K562 (cell line): ENCODE measurements around the gene CTSF. TPM values are rescaled to one million over a fixed set of nuclear protein-coding genes. Genes with fewer than 3 reads are reported as not detected.
A peak's percentile ranks its signal among the peaks of the same experiment; 100 is the strongest.

Source experiments
- ASH1L ChIP-seq: fragments of 450-650 bp; IDR thresholded peaks from 2 replicates; pipeline ENCODE4 v1.6.1; 2018; ENCODE audit warnings: borderline replicate concordance, mild to moderate bottlenecking, low read depth; ENCODE audit not compliant: partially characterized antibody
- CXXC5 ChIP-seq: fragments of 250-450 bp; sonication (Bioruptor Pico); IDR thresholded peaks from 2 replicates; pipeline ENCODE4 v1.8.0; 2022; ENCODE audit warnings: inconsistent platforms, mild to moderate bottlenecking, moderate library complexity
- EP400 ChIP-seq: fragments of 450-650 bp; IDR thresholded peaks from 2 replicates; pipeline ENCODE4 v1.6.1; 2017; ENCODE audit warnings: antibody characterized with exemption, mild to moderate bottlenecking, moderate library complexity
- ETV5 ChIP-seq: sonication (generic); formaldehyde crosslinking; IDR thresholded peaks from 2 replicates; pipeline ENCODE4 v1.4.0; 2020; ENCODE audit warnings: low read depth, mild to moderate bottlenecking, missing genetic modification reagents
- FOXJ3 ChIP-seq: sonication (generic); formaldehyde crosslinking; IDR thresholded peaks from 2 replicates; pipeline ENCODE4 v1.4.0; 2020; ENCODE audit warnings: mild to moderate bottlenecking, missing genetic modification reagents
- HCFC1 ChIP-seq: IDR thresholded peaks from 2 replicates; pipeline ENCODE4 v1.6.1; 2012; ENCODE audit warnings: low read depth, low read length, improper control_type of control experiment
- HMGN3 ChIP-seq: IDR thresholded peaks from 2 replicates; pipeline ENCODE4 v1.6.1; 2011; ENCODE audit warnings: borderline replicate concordance, low read depth, mild to moderate bottlenecking, mixed read lengths, low read length; ENCODE audit not compliant: insufficient read length; ENCODE audit errors: extremely low read depth
- MTA2 ChIP-seq: fragments of 450-650 bp; IDR thresholded peaks from 2 replicates; pipeline ENCODE4 v1.6.1; 2016; ENCODE audit warnings: low read depth
- NFYB ChIP-seq: IDR thresholded peaks from 2 replicates; pipeline ENCODE4 v1.6.1; 2011; ENCODE audit warnings: mild to moderate bottlenecking, moderate library complexity; ENCODE audit not compliant: insufficient read length; ENCODE audit errors: extremely low read depth
- NUFIP1 ChIP-seq: fragments of 450-650 bp; IDR thresholded peaks from 2 replicates; pipeline ENCODE4 v1.6.1; 2018; ENCODE audit not compliant: partially characterized antibody
- RBM34 ChIP-seq: fragments of 200-400 bp; formaldehyde crosslinking; IDR thresholded peaks from 2 replicates; pipeline ENCODE4 v1.6.1; 2018; ENCODE audit warnings: low read length, borderline replicate concordance; ENCODE audit not compliant: insufficient read depth
- RFX7 ChIP-seq: fragments of 250-450 bp; sonication (Bioruptor Pico); IDR thresholded peaks from 2 replicates; pipeline ENCODE4 v1.5.1; 2021; ENCODE audit warnings: mild to moderate bottlenecking
- RNF2 ChIP-seq: sonication (generic); IDR thresholded peaks from 2 replicates; pipeline ENCODE4 v1.6.1; 2016
- TCF3 ChIP-seq: sonication (generic); formaldehyde crosslinking; IDR thresholded peaks from 2 replicates; pipeline ENCODE4 v1.4.0; 2020; ENCODE audit warnings: mild to moderate bottlenecking, missing genetic modification reagents
- TEAD4 ChIP-seq, 2 experiments: sonication (generic) in 1 of 2; formaldehyde crosslinking in 1 of 2; IDR thresholded peaks; 2 replicates each; pipeline versions ENCODE4 v1.6.1 to v1.8.0; 2012 to 2022; ENCODE audit warnings: borderline replicate concordance in 1 of 2, inconsistent platforms in 1 of 2, low read length in 1 of 2, mild to moderate bottlenecking in 1 of 2, missing genetic modification reagents in 1 of 2
- UBTF ChIP-seq, 2 experiments: IDR thresholded peaks; 2 replicates each; pipeline ENCODE4 v1.6.1; 2012; ENCODE audit warnings: improper control_type of control experiment in 2 of 2, low read depth in 2 of 2, low read length in 2 of 2, borderline replicate concordance in 1 of 2
- XRCC5 ChIP-seq: fragments of 200-400 bp; formaldehyde crosslinking; IDR thresholded peaks from 2 replicates; pipeline ENCODE4 v1.6.1; 2017; ENCODE audit warnings: low read depth, mild to moderate bottlenecking, low read length
- ZFPM2 ChIP-seq: fragments of 250-450 bp; sonication (Bioruptor Pico); IDR thresholded peaks from 2 replicates; pipeline ENCODE4 v1.5.1; 2022; ENCODE audit warnings: mild to moderate bottlenecking
- polyA plus RNA-seq, 8 experiments: library from polyadenylated mRNA; depleted of rRNA in 4 of 8; stranded (reverse) in 5 of 8; unstranded in 3 of 8; fragments of >200 nt; fragmentation: Nextera tagmentation in 2 of 8; fragmentation: Illumina TruSeq in 1 of 8; extraction: Ambion mirVana in 2 of 8; extraction: Trizol in 1 of 8; gene quantifications; 2 replicates each; pipeline versions ENCODE4 v1.2.1 to v1.2.3, GENCODE V29; 2011 to 2014; ENCODE audit warnings: inconsistent platforms in 1 of 8, missing spikeins in 1 of 8
- total RNA-seq, 7 experiments: library from RNA; depleted of rRNA in 6 of 7; stranded (reverse); fragments of >200 nt in 6 of 7; fragmentation: Illumina TruSeq in 2 of 7; extraction: Trizol in 2 of 7; gene quantifications; 2 replicates each; pipeline versions ENCODE4 v1.2.1 to v1.2.3, GENCODE V29; 2011 to 2021; ENCODE audit warnings: low replicate concordance in 1 of 7
- TF ChIP-seq, protein P1 (sequence below), 2 experiments: fragments of 450-650 bp; IDR thresholded peaks; 2 replicates each; pipeline ENCODE4 v1.6.1; 2016
- TF ChIP-seq, protein P2 (sequence below): fragments of 450-650 bp; formaldehyde crosslinking; conservative IDR thresholded peaks from 2 replicates; pipeline ENCODE4 v1.4.0; 2022; ENCODE audit warnings: mild to moderate bottlenecking, missing genetic modification characterization

Gene CTSF
- total and polyA plus RNA-seq, 9 of the 15 experiments (the other 6 are each of a cell fraction or from before 2014, with no cell fraction given) = 0.41 to 10.5 (median 3.8) TPM

GRCh38 chr11:66545701-66546367, 22.6 kb downstream of the CTSF start, which contains the start of gene ZDHHC24 (continued):
- TF ChIP-seq UBTF (IDR thresholded peaks at IDR 0.05; ENCODE audit: borderline replicate concordance in 1 of 2, low read depth in 2 of 2, low read length in 2 of 2) (peak in 1 of 2 experiments; percentile 69; a peak in 2 of 4 replicates), TCF3 (CRISPR knock-in tag) (0 out of 2 replicates have a peak, but pooled peaks have one; percentile 7), RNF2 (no peak), MTA2 (no peak), NUFIP1 (no peak), RFX7 (CRISPR knock-in tag) (no peak), ASH1L (peak; percentile 50), NFYB (peak; percentile 67), EP400 (peak; percentile 79), ZFPM2 (0 out of 2 replicates have a peak, but pooled peaks have one; percentile 24), CXXC5 (peak; percentile 99), HCFC1 (peak; percentile 45), HMGN3 (peak; percentile 72), ETV5 (CRISPR knock-in tag) (peak; percentile 43; the same call in 1 of the 2 replicates), TEAD4 (IDR thresholded peaks at IDR 0.05; ENCODE audit: low read length) (0 out of 2 replicates have a peak, but pooled peaks have one; percentile 20), TEAD4 (CRISPR knock-in tag; IDR thresholded peaks at IDR 0.05; ENCODE audit: borderline replicate concordance) (no peak), RBM34 (no peak), XRCC5 (no peak), FOXJ3 (no peak)
- TF ChIP-seq, protein P1, sequence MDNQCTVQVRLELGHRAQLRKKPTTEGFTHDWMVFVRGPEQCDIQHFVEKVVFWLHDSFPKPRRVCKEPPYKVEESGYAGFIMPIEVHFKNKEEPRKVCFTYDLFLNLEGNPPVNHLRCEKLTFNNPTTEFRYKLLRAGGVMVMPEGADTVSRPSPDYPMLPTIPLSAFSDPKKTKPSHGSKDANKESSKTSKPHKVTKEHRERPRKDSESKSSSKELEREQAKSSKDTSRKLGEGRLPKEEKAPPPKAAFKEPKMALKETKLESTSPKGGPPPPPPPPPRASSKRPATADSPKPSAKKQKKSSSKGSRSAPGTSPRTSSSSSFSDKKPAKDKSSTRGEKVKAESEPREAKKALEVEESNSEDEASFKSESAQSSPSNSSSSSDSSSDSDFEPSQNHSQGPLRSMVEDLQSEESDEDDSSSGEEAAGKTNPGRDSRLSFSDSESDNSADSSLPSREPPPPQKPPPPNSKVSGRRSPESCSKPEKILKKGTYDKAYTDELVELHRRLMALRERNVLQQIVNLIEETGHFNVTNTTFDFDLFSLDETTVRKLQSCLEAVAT (IDR thresholded peaks at IDR 0.05) = no peak
- TF ChIP-seq, protein P2, sequence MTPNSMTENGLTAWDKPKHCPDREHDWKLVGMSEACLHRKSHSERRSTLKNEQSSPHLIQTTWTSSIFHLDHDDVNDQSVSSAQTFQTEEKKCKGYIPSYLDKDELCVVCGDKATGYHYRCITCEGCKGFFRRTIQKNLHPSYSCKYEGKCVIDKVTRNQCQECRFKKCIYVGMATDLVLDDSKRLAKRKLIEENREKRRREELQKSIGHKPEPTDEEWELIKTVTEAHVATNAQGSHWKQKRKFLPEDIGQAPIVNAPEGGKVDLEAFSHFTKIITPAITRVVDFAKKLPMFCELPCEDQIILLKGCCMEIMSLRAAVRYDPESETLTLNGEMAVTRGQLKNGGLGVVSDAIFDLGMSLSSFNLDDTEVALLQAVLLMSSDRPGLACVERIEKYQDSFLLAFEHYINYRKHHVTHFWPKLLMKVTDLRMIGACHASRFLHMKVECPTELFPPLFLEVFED (CRISPR knock-in tag) = no peak
